Bronchial epithelial cell (primary cell): ENCODE results near the gene SLC44A2. TPM values are rescaled to one million over a fixed set of nuclear protein-coding genes. Genes with fewer than 3 reads are reported as not detected.
A peak's percentile ranks its signal among the peaks of the same experiment; 100 is the strongest.

Experiments
- DNase-seq: peaks from one replicate; pipeline ENCODE4 v3.0.0-alpha.2; 2010; ENCODE audit warnings: low read depth
- FAIRE-seq: peaks from 2 replicates; lab custom pipeline; 2011; peaks lifted over from hg19 to GRCh38; lab: Jason Lieb, UNC
- H3K27me3 ChIP-seq: 2 replicates; pipeline ENCODE4 v1.5.1; 2011; ENCODE audit warnings: low read length; ENCODE audit not compliant: control insufficient read depth, insufficient read depth
- H3K36me3 ChIP-seq: 2 replicates; pipeline ENCODE4 v1.5.1; 2011; ENCODE audit warnings: low read length; ENCODE audit not compliant: control insufficient read depth, insufficient read depth
- H3K4me3 ChIP-seq: 2 replicates; pipeline ENCODE4 v1.5.1; 2011; ENCODE audit warnings: mild to moderate bottlenecking, low read depth, low read length, control low read depth
- CTCF ChIP-seq: IDR thresholded peaks from 2 replicates; pipeline ENCODE4 v1.5.1; 2011; ENCODE audit warnings: mild to moderate bottlenecking, moderate library complexity, low read length, control low read depth, inconsistent platforms; ENCODE audit not compliant: insufficient read depth, severe bottlenecking
- total RNA-seq: library from RNA; depleted of rRNA; stranded (reverse); fragments of >200 nt; gene quantifications from 2 replicates; pipeline ENCODE4 v1.2.1, GENCODE V29; 2014

Gene SLC44A2
- total RNA-seq: 18.7 and 36.0 TPM in 2 replicates

DNA sequence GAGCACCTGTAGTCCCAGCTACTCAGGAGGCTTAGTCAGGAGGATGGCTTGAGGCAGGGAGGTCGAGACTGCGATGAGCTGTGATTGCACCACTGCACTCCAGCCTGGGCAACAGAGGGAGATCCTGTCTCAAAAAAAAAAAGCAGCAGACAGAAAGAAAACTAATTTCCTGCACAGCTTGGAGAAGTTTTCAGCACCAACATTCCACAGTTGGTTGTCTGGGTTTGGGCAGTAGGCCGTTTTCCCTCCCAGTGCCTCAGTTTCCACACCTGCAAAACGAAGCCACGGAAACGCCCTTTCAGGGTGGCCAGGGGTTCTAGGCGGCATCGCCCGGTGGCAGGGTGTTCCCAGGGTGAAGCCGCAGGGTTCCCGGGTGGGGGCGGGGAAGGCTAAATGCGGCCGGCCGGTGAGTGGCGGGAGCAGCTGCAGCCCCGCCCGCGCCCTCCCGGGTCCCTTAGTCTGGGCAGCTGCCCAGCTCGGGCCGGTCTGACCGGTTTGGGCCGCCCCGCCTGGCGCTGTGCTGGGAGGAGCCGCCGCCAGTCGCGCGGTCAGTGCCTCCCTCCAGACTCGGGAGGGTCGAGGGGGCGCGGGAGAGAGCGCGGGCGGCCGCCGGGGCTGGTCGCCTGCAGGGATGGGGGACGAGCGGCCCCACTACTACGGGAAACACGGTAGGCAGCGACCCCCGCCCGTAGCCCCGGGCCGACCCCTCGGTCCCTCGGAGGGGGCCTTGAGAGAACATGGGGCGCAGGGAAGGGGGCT is at the start of gene SLC44A2:
Gene SLC44A2, plus strand, starts transcription at position 551 of the 759 bp plus-strand sequence. Its CDS starts 81 bp downstream, at position 632.
- Histone ChIP-seq H3K4me3 (peak within 1 kb of the TSS; percentile 94), H3K36me3 (peaks cover 14% of the 10 kb centered on the region), H3K27me3 (no peaks in the 10 kb centered on the region)
- DNase-seq (peak; percentile 50), FAIRE-seq (no peak)
- TF ChIP-seq CTCF: no peak

GRCh38 chr19:10577951-10578350 is 47.4 kb upstream of the SLC44A2 start:
- no peak for TF ChIP-seq CTCF
- no peaks in the 10 kb centered on the region for H3K27me3 ChIP-seq
- no peak overlapping the region for H3K4me3 ChIP-seq
- FAIRE-seq (no peak), DNase-seq (no peak)
- peaks cover 30% of the 10 kb centered on the region for H3K36me3 ChIP-seq

- FAIRE-seq: no peak
- peak; percentile 100 for TF ChIP-seq CTCF
- Histone ChIP-seq H3K27me3 (no peaks in the 10 kb centered on the region), H3K36me3 (peaks cover 34% of the 10 kb centered on the region), H3K4me3 (no peak overlapping the region)
- DNase-seq: peak; percentile 81
These were observed 44.2 kb upstream of the SLC44A2 start for GRCh38 chr19:10580979-10581631.

DNA sequence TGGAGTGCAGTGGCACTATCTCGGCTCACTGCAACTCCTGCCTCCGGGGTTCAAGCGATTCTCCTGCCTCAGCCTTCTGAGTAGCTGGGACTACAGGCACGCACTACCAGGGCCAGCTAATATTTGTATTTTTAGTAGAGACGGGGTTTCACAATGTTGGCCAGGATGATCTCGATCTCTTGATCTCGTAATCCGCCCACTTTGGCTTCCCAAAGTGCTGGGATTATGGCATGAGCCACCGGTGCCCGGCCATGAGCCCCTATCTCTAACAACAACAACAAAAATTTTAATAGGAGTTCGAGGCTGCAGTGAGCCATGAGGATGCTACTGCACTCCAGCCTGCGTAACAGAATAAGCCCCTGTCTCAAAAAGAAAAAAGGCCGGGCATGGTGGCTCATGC is 43.3 kb upstream of the SLC44A2 start:
- no peak for TF ChIP-seq CTCF

DNA sequence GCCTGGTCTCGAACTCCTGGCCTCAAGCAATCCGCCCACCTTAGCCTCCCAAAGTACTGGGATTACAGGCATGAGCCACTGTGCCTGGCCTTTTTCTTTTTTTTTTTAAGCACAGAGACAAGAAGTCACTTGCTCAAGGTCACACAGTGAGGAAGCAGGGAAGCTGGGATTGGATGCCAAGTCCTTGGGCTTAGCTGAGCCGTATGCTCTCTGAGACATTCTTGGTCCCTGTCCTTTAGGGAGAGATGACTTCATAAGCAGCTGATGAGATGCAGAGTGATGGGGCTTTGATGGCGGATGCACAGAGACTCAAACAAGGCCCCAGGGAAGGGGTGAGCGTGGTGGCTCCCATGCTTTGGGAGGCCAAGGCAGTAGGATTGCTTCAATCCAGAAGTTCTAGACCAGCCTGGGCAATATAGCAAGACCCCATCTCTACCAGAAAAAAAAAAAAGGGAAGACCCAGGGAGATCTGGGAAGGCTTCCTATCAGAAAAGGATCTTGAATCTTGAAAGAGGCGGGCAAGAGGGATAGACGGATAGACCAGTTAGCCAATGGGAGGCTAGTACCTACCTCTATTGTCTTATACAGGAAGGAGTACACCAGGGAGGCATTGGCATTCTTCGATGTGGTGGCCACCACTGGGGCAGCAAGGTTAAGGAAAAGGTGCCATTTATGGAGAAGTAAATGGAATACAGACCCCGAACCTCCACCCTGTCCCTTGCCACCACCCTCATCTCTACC is 42.1 kb upstream of the SLC44A2 start:
- H3K27me3 ChIP-seq: no peaks in the 10 kb centered on the region
- DNase-seq (no peak), FAIRE-seq (no peak)
- no peak for TF ChIP-seq CTCF
- peaks cover 30% of the 10 kb centered on the region for H3K36me3 ChIP-seq
- no peak overlapping the region for H3K4me3 ChIP-seq

More for the DNA sequence above, 43.3 kb upstream of the SLC44A2 start:
- DNase-seq: no peak
- Histone ChIP-seq H3K36me3 (peaks cover 32% of the 10 kb centered on the region), H3K27me3 (no peaks in the 10 kb centered on the region), H3K4me3 (no peak overlapping the region)
- FAIRE-seq: no peak
